PC-3 (cell line): ENCODE results near the gene HIPK1. TPM values are rescaled to one million over a fixed set of nuclear protein-coding genes. Genes with fewer than 3 reads are reported as not detected.
A peak's percentile ranks its signal among the peaks of the same experiment; 100 is the strongest.

Source experiments
- ATAC-seq: fragments of 200-7000 bp; cut with Tn5 transposase; 2 replicates; pipeline ENCODE4 v1.9.1; 2020; ENCODE audit warnings: mild to moderate bottlenecking, moderate library complexity
- BruUV-seq: library from RNA; stranded (reverse); fragments of 400-500 nt; replicated peaks from 2 replicates; lab custom pipeline; 2021; lab: Mats Ljungman, UMichigan
- CTCF ChIA-PET: fragments of 300-600 bp; sonication (Branson Sonifier 250); formaldehyde crosslinking; loops from one replicate; lab custom pipeline; 2022; ENCODE audit warnings: antibody characterized with exemption; lab: Charles Lee
- POLR2A ChIA-PET: fragments of 300-600 bp; sonication (Branson Sonifier 250); formaldehyde crosslinking; loops from one replicate; lab custom pipeline; 2022; ENCODE audit warnings: antibody characterized with exemption; ENCODE audit not compliant: unreplicated experiment; lab: Charles Lee
- DNase-seq: peaks from one replicate; pipeline ENCODE4 v3.0.0-alpha.2; 2015
- H2AFZ ChIP-seq: fragments of 300-600 bp; sonication (generic); 2 replicates; pipeline ENCODE4 v1.6.0; 2016; ENCODE audit warnings: antibody characterized with exemption, low read length
- H3F3A ChIP-seq: fragments of 300-600 bp; sonication (generic); one replicate; pipeline ENCODE4 v1.6.0; 2017; ENCODE audit warnings: antibody characterized with exemption, low read length, control low read depth, mild to moderate bottlenecking; ENCODE audit not compliant: unreplicated experiment
- H3K27ac ChIP-seq: fragments of 300-600 bp; sonication (generic); 2 replicates; pipeline ENCODE4 v1.5.1; 2016; ENCODE audit warnings: mild to moderate bottlenecking, low read length
- H3K27me3 ChIP-seq: fragments of 300-600 bp; sonication (generic); 2 replicates; pipeline ENCODE4 v1.6.1; 2016; ENCODE audit warnings: low read length, mixed read lengths
- H3K36me3 ChIP-seq: fragments of 300-600 bp; sonication (generic); 2 replicates; pipeline ENCODE4 v1.6.1; 2016; ENCODE audit warnings: low read depth, mixed run types, low read length, mixed read lengths
- H3K4me1 ChIP-seq: fragments of 300-600 bp; sonication (generic); 2 replicates; pipeline ENCODE4 v1.5.1; 2016; ENCODE audit warnings: low read length; ENCODE audit not compliant: insufficient read depth
- H3K4me2 ChIP-seq: fragments of 300-600 bp; sonication (generic); 2 replicates; pipeline ENCODE4 v1.6.0; 2016; ENCODE audit warnings: low read length
- H3K4me3 ChIP-seq: fragments of 300-600 bp; sonication (generic); 2 replicates; pipeline ENCODE4 v1.5.1; 2016; ENCODE audit warnings: mild to moderate bottlenecking, low read length, mixed read lengths
- H3K79me2 ChIP-seq: fragments of 300-600 bp; sonication (generic); 2 replicates; pipeline ENCODE4 v1.6.1; 2017; ENCODE audit warnings: low read length, mixed read lengths
- H3K9ac ChIP-seq: fragments of 300-600 bp; sonication (generic); 2 replicates; pipeline ENCODE4 v1.6.0; 2016; ENCODE audit warnings: mild to moderate bottlenecking, low read length
- H3K9me2 ChIP-seq: fragments of 300-600 bp; sonication (generic); replicated peaks from 2 replicates; pipeline ENCODE4 v1.6.1; 2016; ENCODE audit warnings: mixed run types, low read length, mixed read lengths
- H3K9me3 ChIP-seq: fragments of 300-600 bp; sonication (generic); 2 replicates; pipeline ENCODE4 v1.6.1; 2016; ENCODE audit warnings: low read length, mixed read lengths
- H4K20me1 ChIP-seq: fragments of 300-600 bp; sonication (generic); 2 replicates; pipeline ENCODE4 v1.6.1; 2016; ENCODE audit warnings: low read length, mixed read lengths
- CTCF ChIP-seq: fragments of 300-600 bp; sonication (generic); conservative IDR thresholded peaks from 2 replicates; pipeline ENCODE4 v1.5.1; 2017; ENCODE audit warnings: antibody characterized with exemption, low read depth, mild to moderate bottlenecking, low read length
- EZH2 ChIP-seq: fragments of 300-600 bp; sonication (generic); IDR thresholded peaks from one replicate; pipeline ENCODE4 v1.6.1; 2017; ENCODE audit warnings: antibody characterized with exemption, mild to moderate bottlenecking, low read length; ENCODE audit not compliant: unreplicated experiment
- EZH2phosphoT487 ChIP-seq: fragments of 300-600 bp; sonication (generic); IDR thresholded peaks from 2 replicates; pipeline ENCODE4 v1.6.1; 2018; ENCODE audit warnings: mild to moderate bottlenecking, antibody characterized with exemption, low read length, borderline replicate concordance
- intact Hi-C: fragments of 100-400 bp; cut with micrococcal nuclease; formaldehyde crosslinking; loops from 2 replicates; pipeline ENCODE4 v1.9.0; 2023
- total RNA-seq: library from RNA; depleted of rRNA; stranded (reverse); fragments of >200 nt; gene quantifications from 2 replicates; pipeline ENCODE4 v1.2.3, GENCODE V29; 2014

Gene HIPK1
- total RNA-seq, 1 experiment from 2014 or later: 19.9 TPM

GRCh38 chr1:113938192-113938591 lies 9.1 kb downstream of the HIPK1 start:
- Histone ChIP-seq H3K4me2 (no peak overlapping the region), H3K27ac (no peak overlapping the region), H3K9me2 (no peaks in the 10 kb centered on the region), H3K4me3 (no peak overlapping the region), H3K4me1 (peaks cover 19% of the 10 kb centered on the region), H3F3A (peaks cover 5% of the 10 kb centered on the region), H2AFZ (no peak overlapping the region), H3K79me2 (peaks cover 80% of the 10 kb centered on the region), H3K36me3 (peaks cover 14% of the 10 kb centered on the region), H4K20me1 (peaks cover 32% of the 10 kb centered on the region), H3K9me3 (no peaks in the 10 kb centered on the region), H3K27me3 (no peaks in the 10 kb centered on the region), H3K9ac (no peak overlapping the region)
- no peak for DNase-seq
- no TSS peak for BruUV-seq
- ATAC-seq: no peak
- ChIA-PET CTCF (no interaction called here), POLR2A (interaction anchor here (0.6 kb wide), 2 partner anchors 14 to 701 kb away, joined by 3 to 7 read pairs; no protein-coding TSS in a partner anchor)
- TF ChIP-seq EZH2phosphoT487 (no peak), EZH2 (no peak), CTCF (no peak)
- intact Hi-C loops: no loop called here

- POLR2A ChIA-PET: interaction anchor here (0.6 kb wide), 1 partner anchor 8 kb away, joined by 19 read pairs; no protein-coding TSS in a partner anchor
- DNase-seq (no peak), ATAC-seq (no peak)
- CTCF ChIA-PET: no interaction called here
- Histone ChIP-seq H3K27ac (no peak overlapping the region), H2AFZ (no peak overlapping the region), H3K79me2 (peaks cover 73% of the 10 kb centered on the region), H3K4me1 (peaks cover 19% of the 10 kb centered on the region), H4K20me1 (peaks cover 26% of the 10 kb centered on the region), H3K9me3 (no peaks in the 10 kb centered on the region), H3K4me3 (no peak overlapping the region), H3K27me3 (no peaks in the 10 kb centered on the region), H3K9ac (no peak overlapping the region), H3K36me3 (peaks cover 23% of the 10 kb centered on the region), H3K9me2 (no peaks in the 10 kb centered on the region), H3F3A (peaks cover 5% of the 10 kb centered on the region), H3K4me2 (no peak overlapping the region)
- intact Hi-C loops: no loop called here
- no peak for TF ChIP-seq CTCF
- TF ChIP-seq EZH2: no peak
- no peak for TF ChIP-seq EZH2phosphoT487
- BruUV-seq: TSS peak; percentile 31
These were observed 11.5 kb downstream of the HIPK1 start for GRCh38 chr1:113940365-113941244.

- H3K9me3 ChIP-seq: no peaks in the 10 kb centered on the region
- intact Hi-C loops: no loop called here
- no peaks in the 10 kb centered on the region for H3K9me2 ChIP-seq
- H3F3A ChIP-seq: peaks cover 5% of the 10 kb centered on the region
- no peak overlapping the region for H3K27ac ChIP-seq
- no peak overlapping the region for H3K9ac ChIP-seq
- no peaks in the 10 kb centered on the region for H3K27me3 ChIP-seq
- H3K79me2 ChIP-seq: peaks cover 73% of the 10 kb centered on the region
- DNase-seq (no peak), ATAC-seq (no peak)
- no TSS peak for BruUV-seq
- no peak overlapping the region for H2AFZ ChIP-seq
- CTCF ChIA-PET: no interaction called here
- POLR2A ChIA-PET: no interaction called here
- H3K4me3 ChIP-seq: no peak overlapping the region
- TF ChIP-seq CTCF: no peak
- TF ChIP-seq EZH2phosphoT487: no peak
- H4K20me1 ChIP-seq: peaks cover 26% of the 10 kb centered on the region
- no peak overlapping the region for H3K4me2 ChIP-seq
- H3K36me3 ChIP-seq: peaks cover 23% of the 10 kb centered on the region
- peaks cover 19% of the 10 kb centered on the region for H3K4me1 ChIP-seq
These were observed 12.1 kb downstream of the HIPK1 start for GRCh38 chr1:113941245-113941559.
